CD4-positive, alpha-beta memory T cell (primary cell): ENCODE measurements around the gene STBD1. TPM values are rescaled to one million over a fixed set of nuclear protein-coding genes. Genes with fewer than 3 reads are reported as not detected.

Experiments
- CTCF ChIA-PET: fragments of 350-600 bp; sonication (Branson Sonifier 250); formaldehyde crosslinking; loops from one replicate; lab custom pipeline; 2021; ENCODE audit warnings: inconsistent platforms; ENCODE audit not compliant: partially characterized antibody; lab: Charles Lee
- POLR2A ChIA-PET: fragments of 350-600 bp; sonication (Branson Sonifier 250); formaldehyde crosslinking; loops from one replicate; lab custom pipeline; 2021; ENCODE audit not compliant: partially characterized antibody; lab: Charles Lee
- DNase-seq, 5 donors: peaks; one replicate each; pipeline versions ENCODE4 v3.0.0 to v3.0.0-alpha.2; 2020 to 2022; ENCODE audit warnings: mixed read lengths in 1 of 5
- H3K27ac ChIP-seq: one replicate; pipeline ENCODE4 v1.7.0; 2013; ENCODE audit warnings: low read depth, low read length
- H3K27me3 ChIP-seq: 2 replicates; pipeline ENCODE4 v1.7.0; 2013; ENCODE audit warnings: mild to moderate bottlenecking, low read length, moderate library complexity; ENCODE audit not compliant: insufficient read depth
- H3K36me3 ChIP-seq: 2 replicates; pipeline ENCODE4 v1.7.0; 2013; ENCODE audit warnings: mild to moderate bottlenecking, low read length, moderate library complexity; ENCODE audit not compliant: insufficient read depth
- H3K4me1 ChIP-seq: 2 replicates; pipeline ENCODE4 v1.7.0; 2013; ENCODE audit warnings: mild to moderate bottlenecking, low read length, moderate library complexity; ENCODE audit not compliant: insufficient read depth
- H3K4me3 ChIP-seq, 2 donors: one replicate each; pipeline ENCODE4 v1.7.0; 2013; ENCODE audit warnings: low read length in 2 of 2, mild to moderate bottlenecking in 1 of 2
- H3K9me3 ChIP-seq, 2 donors: one replicate each; pipeline ENCODE4 v1.7.0; 2013; ENCODE audit warnings: low read length in 2 of 2, control low read depth in 1 of 2; ENCODE audit not compliant: control insufficient read depth in 1 of 2
- H3K27ac Mint-ChIP-seq, 7 donors: one replicate each; pipeline ENCODE4 v1.8.0; 2020 to 2021; ENCODE audit warnings: mixed read lengths in 7 of 7, mild to moderate bottlenecking in 6 of 7, inconsistent platforms in 3 of 7, moderate library complexity in 3 of 7
- H3K27me3 Mint-ChIP-seq, 2 donors: one replicate each; pipeline ENCODE4 v1.8.0; 2020 to 2021; ENCODE audit warnings: mixed read lengths in 2 of 2
- H3K36me3 Mint-ChIP-seq, 2 donors: one replicate each; pipeline ENCODE4 v1.8.0; 2020 to 2021; ENCODE audit warnings: mixed read lengths in 2 of 2, inconsistent platforms in 1 of 2, mild to moderate bottlenecking in 1 of 2
- H3K4me1 Mint-ChIP-seq, 4 donors: one replicate each; pipeline ENCODE4 v1.8.0; 2020 to 2021; ENCODE audit warnings: mixed read lengths in 4 of 4, mild to moderate bottlenecking in 1 of 4
- H3K4me3 Mint-ChIP-seq, 8 donors: one replicate each; pipeline ENCODE4 v1.8.0; 2020 to 2021; ENCODE audit warnings: mixed read lengths in 8 of 8, mild to moderate bottlenecking in 7 of 8, moderate library complexity in 6 of 8, inconsistent platforms in 3 of 8
- H3K9me3 Mint-ChIP-seq, 8 donors: one replicate each; pipeline ENCODE4 v1.8.0; 2020 to 2021; ENCODE audit warnings: mixed read lengths in 8 of 8, mild to moderate bottlenecking in 5 of 8, inconsistent platforms in 3 of 8, moderate library complexity in 1 of 8
- intact Hi-C: fragments of 100-400 bp; cut with micrococcal nuclease; formaldehyde crosslinking; loops from one replicate; pipeline ENCODE4 v1.15.1; 2023
- polyA plus RNA-seq, 2 donors: library from polyadenylated mRNA; unstranded; fragments of 300-500 nt; fragmentation: Illumina TruSeq; gene quantifications; one replicate each; pipeline ENCODE4 v1.2.3, GENCODE V29; 2021
- total RNA-seq, 2 experiments: library from RNA; stranded (reverse); gene quantifications; one replicate each; pipeline ENCODE4 v1.2.3, GENCODE V29; 2021

Gene STBD1
- total and polyA plus RNA-seq, 4 experiments from 2014 or later = 1.2 to 3.8 (median 3.5) TPM

DNA sequence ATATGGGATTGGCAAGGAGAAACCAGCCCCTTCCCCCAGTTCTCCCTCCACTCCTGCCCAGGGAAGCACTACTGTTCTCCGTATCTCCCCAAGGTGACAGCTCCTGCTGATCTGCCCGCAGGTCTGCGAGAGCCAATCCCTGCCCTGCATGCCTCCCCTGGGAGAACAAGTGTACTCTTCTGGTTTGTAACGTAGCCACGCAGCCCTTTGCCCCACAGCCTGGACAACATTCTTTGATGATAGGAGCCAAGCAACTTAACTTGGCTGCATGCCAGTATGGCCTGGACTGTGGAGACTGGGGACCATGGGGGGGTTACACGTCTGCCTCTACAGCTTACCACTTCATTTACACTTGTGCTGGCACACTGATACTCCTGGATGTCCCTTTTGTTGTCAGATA is 2.0 kb downstream of the STBD1 start:
- Mint-ChIP-seq H3K4me1 (peaks cover 18 to 33% (median 25%) of the 10 kb centered on the region in 4 donors), H3K4me3 (peak overlapping the region in 5 of 8 donors; percentile 44 to 75 (median 54)), H3K9me3 (no peaks in the 10 kb centered on the region), H3K27me3 (no peaks in the 10 kb centered on the region), H3K36me3 (peaks cover 0 to 9% of the 10 kb centered on the region in 2 donors), H3K27ac (peak overlapping the region in 2 of 7 donors; percentile 23 to 26)
- Histone ChIP-seq H3K4me3 (no peak overlapping the region), H3K9me3 (no peaks in the 10 kb centered on the region), H3K36me3 (no peaks in the 10 kb centered on the region), H3K27ac (no peak overlapping the region), H3K27me3 (no peaks in the 10 kb centered on the region), H3K4me1 (peaks cover 32% of the 10 kb centered on the region)
- DNase-seq = no peak
- ChIA-PET POLR2A (interaction anchor here (0.9 kb wide), 1 partner anchor 95 kb away, joined by 3 read pairs; the partner anchor contains the start of gene SCARB2), CTCF (interaction anchor here (0.6 to 5.7 kb wide), 3 partner anchors 14 to 129 kb away, joined by 3 to 66 read pairs (median 24); no protein-coding TSS in a partner anchor)
- intact Hi-C loops = loop anchor here (5.0 to 10.0 kb wide), 3 partner anchors 66 to 849 kb away; partner anchors contain the start of genes CCNG2 and SCARB2

DNA sequence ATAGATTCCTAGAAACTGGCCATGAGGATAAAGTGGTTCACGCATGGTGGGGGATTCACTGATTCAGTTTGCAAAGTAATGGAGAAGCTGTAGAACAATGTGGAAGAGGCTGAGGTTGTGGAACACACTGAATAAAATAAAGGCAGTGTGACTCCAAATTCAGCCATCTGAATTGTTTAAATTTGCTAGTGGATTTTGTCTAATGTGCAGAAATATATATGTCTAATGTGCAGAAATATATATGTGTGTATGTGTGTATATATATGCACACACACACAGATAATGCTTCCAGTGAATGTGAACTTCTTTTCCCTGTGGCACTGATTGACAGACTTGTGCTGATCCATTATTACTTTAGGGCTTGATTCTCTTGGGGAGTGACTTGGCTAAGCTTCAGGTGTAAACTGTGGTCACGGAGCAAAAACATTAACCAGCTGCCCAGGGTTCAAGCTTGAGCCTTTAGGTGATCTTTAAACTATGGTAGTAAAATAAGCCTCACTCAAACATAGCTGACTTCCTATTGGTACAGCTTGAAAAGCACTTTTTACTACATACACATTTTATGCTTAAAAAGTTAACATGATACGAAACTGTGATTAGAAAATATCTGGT is 3.5 kb downstream of the STBD1 start:
- H3K9me3 Mint-ChIP-seq = peaks cover 0 to 7% (median 0%) of the 10 kb centered on the region in 8 donors
- peaks cover 9 to 19% (median 13%) of the 10 kb centered on the region in 4 donors for H3K4me1 Mint-ChIP-seq
- H3K27me3 Mint-ChIP-seq = no peaks in the 10 kb centered on the region
- CTCF ChIA-PET = interaction anchor here (5.7 kb wide), 1 partner anchor 67 kb away, joined by 66 read pairs; no protein-coding TSS in a partner anchor
- intact Hi-C loops = loop anchor here (5.0 to 10.0 kb wide), 3 partner anchors 65 to 847 kb away; partner anchors contain the start of genes CCNG2 and SCARB2
- no peak for DNase-seq
- POLR2A ChIA-PET = no interaction called here
- Histone ChIP-seq H3K4me3 (no peak overlapping the region), H3K27me3 (no peaks in the 10 kb centered on the region), H3K27ac (no peak overlapping the region), H3K9me3 (no peaks in the 10 kb centered on the region), H3K4me1 (peaks cover 20% of the 10 kb centered on the region), H3K36me3 (no peaks in the 10 kb centered on the region)
- H3K4me3 Mint-ChIP-seq = no peak overlapping the region
- H3K36me3 Mint-ChIP-seq = peaks cover 0 to 9% of the 10 kb centered on the region in 2 donors
- H3K27ac Mint-ChIP-seq = peak overlapping the region in 1 of 7 donors; percentile 62

DNA sequence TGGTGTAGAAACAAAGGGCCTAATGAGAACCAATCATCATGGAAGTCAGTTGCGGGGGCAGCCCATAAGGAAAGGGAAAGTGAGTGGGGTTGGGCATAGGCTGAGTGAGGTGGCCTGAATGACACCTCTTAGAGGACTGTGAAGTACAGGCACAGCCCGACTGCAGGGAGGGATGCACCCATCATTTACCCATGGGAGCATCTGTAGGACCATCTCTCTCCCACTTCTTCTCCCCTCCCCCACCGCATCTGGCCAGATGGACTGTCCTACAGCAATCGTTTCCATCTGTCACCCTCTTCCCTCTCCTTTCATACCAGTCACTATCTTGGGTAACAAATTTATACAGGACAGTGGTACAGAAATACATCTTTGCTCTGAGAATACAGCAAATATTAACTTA is 4.2 kb downstream of the STBD1 start:
- H3K4me1 ChIP-seq = peaks cover 14% of the 10 kb centered on the region
- H3K36me3 ChIP-seq = no peaks in the 10 kb centered on the region
- no peak for DNase-seq
- no peak overlapping the region for H3K27ac ChIP-seq
- no peaks in the 10 kb centered on the region for H3K27me3 ChIP-seq
- peaks cover 3 to 12% (median 7%) of the 10 kb centered on the region in 4 donors for H3K4me1 Mint-ChIP-seq
- no peaks in the 10 kb centered on the region for H3K27me3 Mint-ChIP-seq
- H3K9me3 ChIP-seq = no peaks in the 10 kb centered on the region
- peaks cover 0 to 12% (median 4%) of the 10 kb centered on the region in 8 donors for H3K9me3 Mint-ChIP-seq
- no peak overlapping the region for H3K27ac Mint-ChIP-seq
- intact Hi-C loops = no loop called here
- no peak overlapping the region for H3K4me3 ChIP-seq
- H3K4me3 Mint-ChIP-seq = no peak overlapping the region
- ChIA-PET CTCF (interaction anchor here (5.7 kb wide), 1 partner anchor 66 kb away, joined by 66 read pairs; no protein-coding TSS in a partner anchor), POLR2A (no interaction called here)
- peaks cover 4 to 10% of the 10 kb centered on the region in 2 donors for H3K36me3 Mint-ChIP-seq

DNA sequence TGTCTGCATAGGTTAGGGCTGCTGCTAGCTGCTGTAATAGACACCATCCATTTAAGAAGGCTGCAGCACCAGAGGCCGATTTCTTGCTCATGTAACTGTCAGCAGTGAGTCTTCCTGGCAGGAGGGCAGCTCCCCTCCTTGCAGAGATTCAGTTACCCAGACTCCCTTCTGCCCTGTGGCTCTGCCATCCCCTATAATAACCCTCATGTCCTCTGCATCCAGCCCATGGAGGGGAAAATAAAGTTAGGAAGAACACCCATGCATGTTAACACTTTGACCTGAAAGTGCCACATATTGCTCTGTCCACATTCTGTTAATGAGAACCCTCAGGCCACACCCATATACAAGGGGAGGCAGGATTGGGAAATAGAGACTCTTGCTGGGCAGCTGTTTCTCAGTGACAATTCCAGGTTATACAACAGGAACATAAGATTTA is 5.4 kb downstream of the STBD1 start:
- ChIA-PET POLR2A (no interaction called here), CTCF (no interaction called here)
- H3K4me3 Mint-ChIP-seq = no peak overlapping the region
- no peak overlapping the region for H3K27ac ChIP-seq
- H3K9me3 ChIP-seq = no peaks in the 10 kb centered on the region
- H3K27me3 Mint-ChIP-seq = peaks cover 1 to 4% of the 10 kb centered on the region in 2 donors
- H3K36me3 Mint-ChIP-seq = peaks cover 9 to 14% of the 10 kb centered on the region in 2 donors
- H3K27ac Mint-ChIP-seq = peak overlapping the region in 2 of 7 donors; percentile 14 to 37
- H3K4me1 ChIP-seq = peaks cover 9% of the 10 kb centered on the region
- peaks cover 3 to 10% (median 6%) of the 10 kb centered on the region in 4 donors for H3K4me1 Mint-ChIP-seq
- H3K36me3 ChIP-seq = no peaks in the 10 kb centered on the region
- no peaks in the 10 kb centered on the region for H3K27me3 ChIP-seq
- H3K9me3 Mint-ChIP-seq = peaks cover 1 to 24% (median 15%) of the 10 kb centered on the region in 8 donors
- intact Hi-C loops = no loop called here
- no peak overlapping the region for H3K4me3 ChIP-seq
- DNase-seq = no peak

DNA sequence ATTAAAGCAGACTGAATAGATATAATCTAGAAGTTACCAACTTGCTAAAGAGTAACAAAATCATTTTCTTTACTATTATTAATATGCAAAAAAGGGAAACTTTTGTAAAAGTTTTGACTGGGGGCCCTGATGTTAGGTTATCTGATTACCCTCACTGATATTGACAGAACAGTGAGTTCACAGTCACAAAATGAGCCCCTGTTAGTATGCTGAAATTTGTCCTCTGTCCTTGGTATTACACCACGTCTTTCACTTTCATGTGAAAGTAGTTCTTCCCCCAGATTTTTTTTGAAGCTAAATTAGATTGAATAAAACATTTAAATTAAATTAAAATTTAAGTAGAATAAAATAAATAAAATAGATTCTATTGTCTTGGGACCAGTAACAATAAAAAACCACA is 5.9 kb downstream of the STBD1 start:
- peaks cover 1 to 8% of the 10 kb centered on the region in 2 donors for H3K27me3 Mint-ChIP-seq
- ChIA-PET POLR2A (no interaction called here), CTCF (no interaction called here)
- Histone ChIP-seq H3K36me3 (no peaks in the 10 kb centered on the region), H3K4me1 (peaks cover 4% of the 10 kb centered on the region), H3K9me3 (no peaks in the 10 kb centered on the region), H3K27me3 (no peaks in the 10 kb centered on the region), H3K4me3 (no peak overlapping the region), H3K27ac (no peak overlapping the region)
- no peak overlapping the region for H3K27ac Mint-ChIP-seq
- H3K9me3 Mint-ChIP-seq = peaks cover 4 to 30% (median 19%) of the 10 kb centered on the region in 8 donors
- H3K36me3 Mint-ChIP-seq = peaks cover 11 to 14% of the 10 kb centered on the region in 2 donors
- DNase-seq = no peak
- H3K4me1 Mint-ChIP-seq = peaks cover 3 to 7% (median 4%) of the 10 kb centered on the region in 4 donors
- H3K4me3 Mint-ChIP-seq = no peak overlapping the region
- intact Hi-C loops = no loop called here

DNA sequence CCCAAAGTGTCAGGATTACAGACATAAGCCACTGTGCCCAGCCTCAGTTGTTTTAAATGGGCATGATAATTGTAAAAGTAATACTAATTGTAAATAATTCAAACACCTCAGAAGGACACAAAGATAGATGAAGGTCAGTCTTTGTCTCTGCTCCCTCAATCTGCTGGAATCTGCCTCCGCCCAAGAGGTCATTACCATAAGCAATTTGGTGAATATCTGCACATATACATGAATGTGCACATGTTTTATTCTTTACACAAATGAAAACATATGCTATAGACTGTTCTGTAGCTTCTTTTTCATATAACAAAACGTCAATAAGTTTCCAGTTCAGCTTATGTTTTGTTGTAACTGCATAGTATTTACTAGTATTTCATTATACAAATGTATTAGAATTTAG is 7.0 kb downstream of the STBD1 start:
- Histone ChIP-seq H3K36me3 (no peaks in the 10 kb centered on the region), H3K27ac (no peak overlapping the region), H3K4me3 (no peak overlapping the region), H3K4me1 (no peaks in the 10 kb centered on the region), H3K27me3 (no peaks in the 10 kb centered on the region), H3K9me3 (no peaks in the 10 kb centered on the region)
- peaks cover 11 to 13% of the 10 kb centered on the region in 2 donors for H3K36me3 Mint-ChIP-seq
- H3K4me1 Mint-ChIP-seq = peaks cover 2 to 5% (median 2%) of the 10 kb centered on the region in 4 donors
- H3K4me3 Mint-ChIP-seq = no peak overlapping the region
- CTCF ChIA-PET = interaction anchor here (1.0 kb wide), 1 partner anchor 134 kb away, joined by 4 read pairs; no protein-coding TSS in a partner anchor
- H3K9me3 Mint-ChIP-seq = peaks cover 4 to 38% (median 22%) of the 10 kb centered on the region in 8 donors
- POLR2A ChIA-PET = no interaction called here
- H3K27me3 Mint-ChIP-seq = peaks cover 1 to 10% of the 10 kb centered on the region in 2 donors
- H3K27ac Mint-ChIP-seq = no peak overlapping the region
- DNase-seq = no peak
- intact Hi-C loops = no loop called here

DNA sequence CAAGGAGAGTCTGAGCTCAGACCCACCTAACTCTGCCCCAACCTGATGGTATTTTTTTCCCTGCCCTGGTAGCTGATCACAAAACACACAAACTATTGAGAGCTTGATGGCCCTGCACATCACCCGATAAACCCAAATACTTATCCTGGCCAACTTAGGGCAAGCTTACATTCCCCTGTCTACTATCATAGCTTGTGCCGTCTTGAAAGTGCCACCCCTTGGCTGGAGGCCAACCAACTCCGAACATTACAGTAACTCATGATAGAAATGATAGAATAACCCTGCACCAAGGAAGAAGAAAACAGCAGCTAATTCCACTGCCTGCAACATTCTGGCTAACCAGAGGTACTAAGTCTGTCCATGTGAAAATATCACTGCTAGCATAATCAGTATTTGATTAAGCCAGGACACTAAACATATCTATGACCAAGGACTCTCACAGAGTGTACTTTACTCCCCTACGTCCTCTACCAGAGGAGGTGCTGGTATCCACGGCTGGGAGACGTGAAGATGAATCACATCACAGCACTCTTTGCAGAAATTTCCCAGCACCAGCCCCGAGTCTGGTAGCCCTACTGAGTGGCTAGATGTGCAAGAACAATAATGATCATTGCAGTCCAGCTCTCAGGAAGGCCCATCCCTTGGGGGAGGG is 8.9 kb downstream of the STBD1 start:
- no peak overlapping the region for H3K27ac Mint-ChIP-seq
- POLR2A ChIA-PET = no interaction called here
- intact Hi-C loops = no loop called here
- H3K27ac ChIP-seq = no peak overlapping the region
- DNase-seq = no peak
- no peaks in the 10 kb centered on the region for H3K4me1 Mint-ChIP-seq
- H3K27me3 Mint-ChIP-seq = peaks cover 1 to 10% of the 10 kb centered on the region in 2 donors
- H3K4me1 ChIP-seq = no peaks in the 10 kb centered on the region
- peaks cover 4 to 46% (median 25%) of the 10 kb centered on the region in 8 donors for H3K9me3 Mint-ChIP-seq
- H3K36me3 Mint-ChIP-seq = peaks cover 9 to 11% of the 10 kb centered on the region in 2 donors
- H3K4me3 ChIP-seq = no peak overlapping the region
- no peaks in the 10 kb centered on the region for H3K27me3 ChIP-seq
- H3K4me3 Mint-ChIP-seq = no peak overlapping the region
- no peaks in the 10 kb centered on the region for H3K36me3 ChIP-seq
- CTCF ChIA-PET = interaction anchor here (1.5 kb wide), 1 partner anchor 9 kb away, joined by 8 read pairs; the partner anchor contains the start of gene STBD1
- no peaks in the 10 kb centered on the region for H3K9me3 ChIP-seq
